Esophagus (tissue), 2 donors: ENCODE data around the gene RAP1GAP. TPM values are rescaled to one million over a fixed set of nuclear protein-coding genes. Genes with fewer than 3 reads are reported as not detected.

ENCODE experiments used
- H3K27ac ChIP-seq, 2 donors: one replicate each; pipeline ENCODE4 v1.5.1; 2013; ENCODE audit warnings: low read depth in 2 of 2, mild to moderate bottlenecking in 2 of 2, inconsistent platforms in 1 of 2, low read length in 1 of 2, moderate library complexity in 1 of 2
- H3K27me3 ChIP-seq, 2 donors: one replicate each; pipeline ENCODE4 v1.6.1; 2013; ENCODE audit warnings: low read length in 2 of 2, control low read depth in 1 of 2, mild to moderate bottlenecking in 1 of 2; ENCODE audit not compliant: insufficient read depth in 2 of 2, control insufficient read depth in 1 of 2
- H3K36me3 ChIP-seq, 2 donors: one replicate each; pipeline ENCODE4 v1.6.1; 2013; ENCODE audit warnings: low read length in 1 of 2; ENCODE audit not compliant: control insufficient read depth in 2 of 2, insufficient read depth in 2 of 2
- H3K4me1 ChIP-seq, 2 donors: one replicate each; pipeline ENCODE4 v1.6.1; 2013; ENCODE audit warnings: low read length in 1 of 2; ENCODE audit not compliant: control insufficient read depth in 2 of 2, insufficient read depth in 2 of 2
- H3K4me3 ChIP-seq, 2 donors: one replicate each; pipeline ENCODE4 v1.5.1; 2013; ENCODE audit warnings: low read length in 2 of 2, mild to moderate bottlenecking in 2 of 2, low read depth in 1 of 2, moderate library complexity in 1 of 2
- H3K9me3 ChIP-seq, 2 donors: one replicate each; pipeline ENCODE4 v1.6.1; 2013; ENCODE audit warnings: mild to moderate bottlenecking in 2 of 2, low read depth in 1 of 2, low read length in 1 of 2, moderate library complexity in 1 of 2; ENCODE audit not compliant: control insufficient read depth in 2 of 2, insufficient read depth in 1 of 2
- WGBS, 2 donors: extraction: QIAGEN DNeasy Blood & Tissue Kit; methylation state at CpG; one replicate each; pipeline ENCODE4 v1.1.7; 2013; 5-methylcytosine and 5-hydroxymethylcytosine counted together
- polyA plus RNA-seq, 2 donors: library from polyadenylated mRNA; stranded (reverse); fragments of 200-250 nt; gene quantifications; one replicate each; pipeline ENCODE4 v1.2.3, GENCODE V29; 2013
- donor health status: healthy with polysubstance abuse.
- donor health status: Bipolar disorder and iron deficiency.

Gene RAP1GAP
- polyA plus RNA-seq, 2 donors: 3.5 to 12.2 TPM

- H3K9me3 ChIP-seq: no peaks in the 10 kb centered on the region
- 70 to 71% methylated on average over 7 of the region's 7 CpGs for WGBS, 2 donors
- no peaks in the 10 kb centered on the region for H3K36me3 ChIP-seq
- H3K4me1 ChIP-seq: no peaks in the 10 kb centered on the region
- H3K27me3 ChIP-seq: no peaks in the 10 kb centered on the region
- no peak overlapping the region for H3K27ac ChIP-seq
- no peak overlapping the region for H3K4me3 ChIP-seq
Measured at GRCh38 chr1:21598417-21598816, 70.7 kb downstream of the RAP1GAP start.

DNA sequence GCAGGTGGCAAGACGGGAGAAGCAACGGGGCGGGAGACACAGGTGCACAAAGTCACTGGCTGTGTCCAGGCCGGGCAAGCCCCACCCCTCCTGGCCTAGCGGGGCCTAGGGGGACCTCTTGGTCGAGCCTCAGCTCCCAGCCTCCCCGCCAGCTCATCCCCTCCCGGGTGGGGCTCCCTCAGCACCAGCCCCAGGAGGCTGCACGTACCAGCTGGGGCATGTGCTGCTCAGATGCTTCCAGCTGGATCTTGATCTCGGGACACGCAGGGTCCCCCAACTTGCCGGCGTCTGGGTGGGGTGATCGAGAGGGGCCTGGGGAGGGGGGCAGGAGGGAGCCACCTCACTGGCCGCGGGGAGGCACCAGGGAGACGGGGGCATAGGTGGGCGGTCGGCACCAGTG is 71.4 kb downstream of the RAP1GAP start:
- no peaks in the 10 kb centered on the region for H3K9me3 ChIP-seq
- no peaks in the 10 kb centered on the region for H3K27me3 ChIP-seq
- no peak overlapping the region for H3K27ac ChIP-seq
- no peaks in the 10 kb centered on the region for H3K36me3 ChIP-seq
- no peak overlapping the region for H3K4me3 ChIP-seq
- WGBS, 2 donors: 66 to 79% methylated on average over 16 to 19 of the region's 19 CpGs
- no peaks in the 10 kb centered on the region for H3K4me1 ChIP-seq

GRCh38 chr1:21596628-21597027 is 72.5 kb downstream of the RAP1GAP start:
- Histone ChIP-seq H3K4me3 (no peak overlapping the region), H3K27me3 (no peaks in the 10 kb centered on the region), H3K27ac (no peak overlapping the region), H3K9me3 (no peaks in the 10 kb centered on the region), H3K4me1 (no peaks in the 10 kb centered on the region), H3K36me3 (no peaks in the 10 kb centered on the region)
- WGBS, 2 donors: 84 to 96% methylated on average over 2 of the region's 2 CpGs

DNA sequence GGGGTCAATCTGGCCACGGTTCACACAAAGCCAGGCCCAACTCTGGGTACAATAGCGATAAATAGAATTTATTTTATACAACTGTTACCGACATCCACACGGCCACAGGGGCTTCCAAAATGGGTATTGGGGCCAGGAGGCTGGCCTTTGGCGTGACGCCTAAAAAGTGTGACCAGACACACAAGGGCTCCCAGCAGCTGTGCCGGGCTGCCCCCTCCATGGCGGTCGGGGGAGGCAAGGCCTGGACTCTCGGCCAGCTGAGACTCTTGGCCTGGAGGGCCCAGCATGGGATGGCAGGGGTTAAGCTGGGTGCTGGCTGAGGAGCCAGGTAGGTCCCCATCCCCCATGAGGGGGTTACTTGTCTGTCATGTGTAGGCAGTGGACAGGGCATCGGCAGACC is 73.0 kb downstream of the RAP1GAP start:
- no peak overlapping the region for H3K4me3 ChIP-seq
- no peaks in the 10 kb centered on the region for H3K4me1 ChIP-seq
- WGBS, 2 donors: 82 to 85% methylated on average over 11 of the region's 11 CpGs
- no peaks in the 10 kb centered on the region for H3K9me3 ChIP-seq
- no peaks in the 10 kb centered on the region for H3K27me3 ChIP-seq
- H3K27ac ChIP-seq: no peak overlapping the region
- H3K36me3 ChIP-seq: no peaks in the 10 kb centered on the region

GRCh38 chr1:21594935-21595897 is 73.9 kb downstream of the RAP1GAP start:
- no peak overlapping the region for H3K4me3 ChIP-seq
- no peak overlapping the region for H3K27ac ChIP-seq
- 59 to 63% methylated on average over 26 of the region's 26 CpGs for WGBS, 2 donors
- no peaks in the 10 kb centered on the region for H3K27me3 ChIP-seq
- no peaks in the 10 kb centered on the region for H3K36me3 ChIP-seq
- H3K9me3 ChIP-seq: no peaks in the 10 kb centered on the region
- H3K4me1 ChIP-seq: no peaks in the 10 kb centered on the region

GRCh38 chr1:21594501-21594900 is 74.7 kb downstream of the RAP1GAP start:
- WGBS, 2 donors: 56 to 57% methylated on average over 10 to 11 of the region's 11 CpGs
- no peaks in the 10 kb centered on the region for H3K9me3 ChIP-seq
- H3K27me3 ChIP-seq: no peaks in the 10 kb centered on the region
- H3K27ac ChIP-seq: no peak overlapping the region
- no peaks in the 10 kb centered on the region for H3K4me1 ChIP-seq
- H3K36me3 ChIP-seq: no peaks in the 10 kb centered on the region
- H3K4me3 ChIP-seq: no peak overlapping the region

DNA sequence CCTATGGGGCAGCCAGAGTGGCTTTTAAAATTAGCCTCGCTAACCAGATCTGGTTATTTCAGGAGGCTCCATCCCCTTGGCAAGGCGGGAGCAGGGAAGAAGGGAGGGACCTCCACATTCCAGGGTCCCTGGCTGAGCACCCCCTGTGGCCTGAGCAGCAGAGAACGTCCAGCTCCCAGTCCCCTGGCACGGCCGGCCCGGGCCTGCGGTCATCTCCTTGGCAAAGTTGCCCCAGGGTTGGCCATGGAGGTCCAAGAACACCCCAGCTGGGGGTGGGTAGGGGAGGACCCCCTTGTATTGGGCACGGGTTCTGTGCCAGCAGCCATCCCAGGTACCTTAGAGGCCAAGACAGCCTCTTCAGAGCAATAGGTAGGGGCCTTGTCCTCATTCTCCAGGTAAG is 75.9 kb downstream of the RAP1GAP start:
- Histone ChIP-seq H3K27ac (no peak overlapping the region), H3K9me3 (no peaks in the 10 kb centered on the region), H3K4me1 (no peaks in the 10 kb centered on the region), H3K27me3 (no peaks in the 10 kb centered on the region), H3K4me3 (no peak overlapping the region), H3K36me3 (no peaks in the 10 kb centered on the region)
- WGBS, 2 donors: 85 to 86% methylated on average over 8 of the region's 8 CpGs

- H3K4me1 ChIP-seq: no peaks in the 10 kb centered on the region
- H3K27me3 ChIP-seq: no peaks in the 10 kb centered on the region
- H3K36me3 ChIP-seq: no peaks in the 10 kb centered on the region
- H3K9me3 ChIP-seq: no peaks in the 10 kb centered on the region
- no peak overlapping the region for H3K27ac ChIP-seq
- 61 to 62% methylated on average over 12 of the region's 12 CpGs for WGBS, 2 donors
- no peak overlapping the region for H3K4me3 ChIP-seq
Measured at GRCh38 chr1:21592086-21592865, 76.9 kb downstream of the RAP1GAP start.

- WGBS, 2 donors: 40 to 47% methylated on average over 13 of the region's 13 CpGs
- H3K27me3 ChIP-seq: no peaks in the 10 kb centered on the region
Measured at GRCh38 chr1:21590934-21591333, 78.2 kb downstream of the RAP1GAP start.

More at GRCh38 chr1:21590934-21591333, 78.2 kb downstream of the RAP1GAP start:
- Histone ChIP-seq H3K9me3 (no peaks in the 10 kb centered on the region), H3K4me3 (no peak overlapping the region), H3K27ac (no peak overlapping the region), H3K36me3 (no peaks in the 10 kb centered on the region), H3K4me1 (peaks cover 0 to 4% of the 10 kb centered on the region in 2 donors)
